Upper lobe of left lung (tissue), 4 donors: ENCODE data around the gene CCDC106.

Source experiments
- CTCF ChIP-seq, 6 experiments: fragments of 450-650 bp in 4 of 6; fragments of 200-600 bp in 2 of 6; sonication (generic) in 2 of 6; IDR thresholded peaks; one replicate each; pipeline ENCODE4 v1.5.1; 2016 to 2019; ENCODE audit warnings: antibody characterized with exemption in 6 of 6
- POLR2A ChIP-seq, 4 donors: fragments of 450-650 bp; IDR thresholded peaks; one replicate each; pipeline ENCODE4 v1.5.1; 2016 to 2017; ENCODE audit warnings: antibody characterized with exemption in 4 of 4, mild to moderate bottlenecking in 2 of 4
- POLR2AphosphoS5 ChIP-seq, 2 donors: sonication (generic); formaldehyde crosslinking; IDR thresholded peaks; one replicate each; pipeline ENCODE4 v1.5.1; 2017; ENCODE audit warnings: antibody characterized with exemption in 2 of 2

GRCh38 chr19:55636723-55637122 lies 11.3 kb upstream of the CCDC106 start:
- no peak for TF ChIP-seq CTCF (IDR thresholded peaks at IDR 0.05)
- TF ChIP-seq POLR2A (IDR thresholded peaks at IDR 0.05) = no peak
- TF ChIP-seq POLR2AphosphoS5 (IDR thresholded peaks at IDR 0.05) = no peak
